HCT116 (cell line): ENCODE measurements around the gene IGLL5. TPM values are rescaled to one million over a fixed set of nuclear protein-coding genes. Genes with fewer than 3 reads are reported as not detected.

Experiments used
- ATAC-seq: fragments of 200-7000 bp; cut with Tn5 transposase; 2 replicates; pipeline ENCODE4 v1.9.1; 2020; ENCODE audit warnings: mild to moderate bottlenecking, moderate library complexity
- BruUV-seq: library from RNA; stranded (reverse); fragments of 400-500 nt; replicated peaks from 2 replicates; lab custom pipeline; 2021; lab: Mats Ljungman, UMichigan
- CTCF ChIA-PET: fragments of 300-600 bp; sonication (Branson Sonifier 250); formaldehyde crosslinking; loops from one replicate; lab custom pipeline; 2021; ENCODE audit warnings: antibody characterized with exemption; lab: Charles Lee
- POLR2A ChIA-PET: fragments of 300-600, 350-600 bp; sonication (Branson Sonifier 250); formaldehyde crosslinking; loops from one replicate; lab custom pipeline; 2021; ENCODE audit warnings: antibody characterized with exemption; lab: Charles Lee
- RAD21 ChIA-PET, 2 experiments: fragments of 300-600 bp; sonication (Branson Sonifier 250); formaldehyde crosslinking; loops; one replicate each; lab custom pipeline; 2023; ENCODE audit warnings: low total read pairs in 2 of 2; ENCODE audit not compliant: uncharacterized antibody in 2 of 2, unreplicated experiment in 2 of 2, low non-redundant PET in 1 of 2; lab: Charles Lee
- DNase-seq: peaks from one replicate; pipeline ENCODE4 v3.0.0-alpha.2; 2010; ENCODE audit warnings: low read depth, low spot score
- H2AFZ ChIP-seq: fragments of 200-600 bp; shearing (Covaris generic), sonication (generic); 2 replicates; pipeline ENCODE4 v1.6.1; 2017; ENCODE audit warnings: low read depth, mixed run types, mixed read lengths, antibody characterized with exemption, low read length; ENCODE audit not compliant: poor library complexity, severe bottlenecking
- H3K27ac ChIP-seq: 2 replicates; pipeline ENCODE4 v1.5.1; 2012; ENCODE audit warnings: low read depth, low read length
- H3K27me3 ChIP-seq: fragments of 200-600 bp; sonication (generic); 2 replicates; pipeline ENCODE4 v1.6.1; 2016; ENCODE audit warnings: mixed run types, low read length, mixed read lengths; ENCODE audit not compliant: insufficient read depth
- H3K36me3 ChIP-seq, 2 experiments: fragments of 200-500 bp in 1 of 2; fragments of 200-600 bp in 1 of 2; sonication (Bioruptor generic) in 1 of 2; sonication (generic) in 1 of 2; 2 replicates each; pipeline versions ENCODE4 v1.5.1 to v1.6.1; 2014 to 2016; ENCODE audit warnings: low read length in 2 of 2, inconsistent platforms in 1 of 2, mixed read lengths in 1 of 2, mixed run types in 1 of 2; ENCODE audit not compliant: insufficient read depth in 2 of 2, control insufficient read depth in 1 of 2
- H3K4me1 ChIP-seq, 2 experiments: fragments of 200-600 bp in 1 of 2; sonication (generic) in 1 of 2; 2 replicates each; pipeline versions ENCODE4 v1.5.1 to v1.6.1; 2012 to 2017; ENCODE audit warnings: low read length in 2 of 2, inconsistent platforms in 1 of 2, mild to moderate bottlenecking in 1 of 2, mixed read lengths in 1 of 2, mixed run types in 1 of 2, moderate library complexity in 1 of 2; ENCODE audit not compliant: insufficient read depth in 2 of 2, control insufficient read depth in 1 of 2
- H3K4me2 ChIP-seq: fragments of 200-600 bp; sonication (generic); 2 replicates; pipeline ENCODE4 v1.6.1; 2017; ENCODE audit warnings: mixed run types, low read length, mixed read lengths
- H3K4me3 ChIP-seq, 2 experiments: fragments of 200-600 bp in 1 of 2; sonication (generic) in 1 of 2; replicated peaks in 1 of 2; 2 replicates each; pipeline ENCODE4 v1.5.1; 2011 to 2016; ENCODE audit warnings: low read length in 2 of 2, control low read depth in 1 of 2, low read depth in 1 of 2, mild to moderate bottlenecking in 1 of 2, mixed read lengths in 1 of 2, mixed run types in 1 of 2
- H3K79me2 ChIP-seq: fragments of 200-600 bp; sonication (generic); 2 replicates; pipeline ENCODE4 v1.6.1; 2017; ENCODE audit warnings: mild to moderate bottlenecking, mixed run types, low read length, moderate library complexity, mixed read lengths; ENCODE audit not compliant: insufficient read depth
- H3K9ac ChIP-seq: fragments of 200-600 bp; sonication (generic); 2 replicates; pipeline ENCODE4 v1.6.1; 2016; ENCODE audit warnings: low read length, mixed read lengths
- H3K9me2 ChIP-seq: fragments of 200-600 bp; sonication (generic), shearing (Covaris generic); 2 replicates; pipeline ENCODE4 v1.6.1; 2017; ENCODE audit warnings: mixed run types, mild to moderate bottlenecking, moderate library complexity; ENCODE audit not compliant: insufficient read depth
- H3K9me3 ChIP-seq, 2 experiments: fragments of 200-500 bp in 1 of 2; fragments of 200-600 bp in 1 of 2; sonication (Bioruptor generic) in 1 of 2; sonication (generic) in 1 of 2; 2 replicates each; pipeline ENCODE4 v1.6.1; 2014 to 2017; ENCODE audit warnings: low read length in 2 of 2, mixed read lengths in 2 of 2, inconsistent platforms in 1 of 2, low read depth in 1 of 2, mild to moderate bottlenecking in 1 of 2, mixed run types in 1 of 2, moderate library complexity in 1 of 2; ENCODE audit not compliant: control insufficient read depth in 1 of 2, insufficient read depth in 1 of 2
- H4K20me1 ChIP-seq: fragments of 200-600 bp; sonication (generic), shearing (Covaris generic); 2 replicates; pipeline ENCODE4 v1.6.1; 2017; ENCODE audit warnings: mixed run types, mild to moderate bottlenecking, moderate library complexity; ENCODE audit not compliant: insufficient read depth
- CBX3 ChIP-seq: IDR thresholded peaks from 2 replicates; pipeline ENCODE4 v1.6.1; 2012; ENCODE audit warnings: low read depth
- CEBPB ChIP-seq: IDR thresholded peaks from 2 replicates; pipeline ENCODE4 v1.6.1; 2012; ENCODE audit warnings: low read depth
- ELF1 ChIP-seq: IDR thresholded peaks from 2 replicates; pipeline ENCODE4 v1.6.1; 2012; ENCODE audit warnings: low read depth, borderline replicate concordance
- FOSL1 ChIP-seq: IDR thresholded peaks from 2 replicates; pipeline ENCODE4 v1.6.1; 2012; ENCODE audit warnings: low read depth
- JUND ChIP-seq: IDR thresholded peaks from 2 replicates; pipeline ENCODE4 v1.6.1; 2012
- POLR2A ChIP-seq: IDR thresholded peaks from 2 replicates; pipeline ENCODE4 v1.7.0; 2011; ENCODE audit warnings: borderline replicate concordance; ENCODE audit not compliant: insufficient read depth, insufficient read length; ENCODE audit errors: extremely low read depth
- POLR2AphosphoS5 ChIP-seq: IDR thresholded peaks from 2 replicates; pipeline ENCODE4 v1.6.1; 2011; ENCODE audit warnings: mild to moderate bottlenecking, low read depth, low read length, moderate library complexity
- SP1 ChIP-seq: IDR thresholded peaks from 2 replicates; pipeline ENCODE4 v1.6.1; 2012; ENCODE audit warnings: low read depth
- SRF ChIP-seq: IDR thresholded peaks from 2 replicates; pipeline ENCODE4 v1.6.1; 2012; ENCODE audit warnings: low read depth
- ZFX ChIP-seq: fragments of 450-650 bp; IDR thresholded peaks from 2 replicates; pipeline ENCODE4 v1.6.1; 2017
- ZNF274 ChIP-seq: fragments of 200-500 bp; sonication (Bioruptor generic); IDR thresholded peaks from 2 replicates; pipeline ENCODE4 v1.6.1; 2014; ENCODE audit warnings: mild to moderate bottlenecking, low read depth, low read length, inconsistent platforms
- intact Hi-C: fragments of 100-400 bp; cut with micrococcal nuclease; formaldehyde crosslinking; loops from 2 replicates; pipeline ENCODE4 v1.10.0; 2022
- total RNA-seq: library from RNA; stranded (reverse); gene quantifications from one replicate; pipeline ENCODE4 v1.2.1, GENCODE V29; 2021; ENCODE audit not compliant: unreplicated experiment
- TF ChIP-seq, protein P1 (sequence below): IDR thresholded peaks from 2 replicates; pipeline ENCODE4 v1.6.1; 2012; ENCODE audit warnings: low read depth
- TF ChIP-seq, protein P2 (sequence below): IDR thresholded peaks from 2 replicates; pipeline ENCODE4 v1.6.1; 2012
- TF ChIP-seq, protein P3 (sequence below): IDR thresholded peaks from 2 replicates; pipeline ENCODE4 v1.6.1; 2012
- TF ChIP-seq, protein P4 (sequence below), 3 experiments: fragments of 200-600 bp in 1 of 3; sonication (generic) in 1 of 3; IDR thresholded peaks in 2 of 3; conservative IDR thresholded peaks in 1 of 3; 2 replicates each; pipeline ENCODE4 v1.5.1; 2012 to 2017; ENCODE audit warnings: low read depth in 2 of 3, low read length in 2 of 3, antibody characterized with exemption in 1 of 3, borderline replicate concordance in 1 of 3, control low read depth in 1 of 3, mild to moderate bottlenecking in 1 of 3, mixed read lengths in 1 of 3, mixed run types in 1 of 3, moderate library complexity in 1 of 3; ENCODE audit not compliant: insufficient read depth in 1 of 3

IGLL5 gene
- total RNA-seq, 1 experiment from 2014 or later: not detected

DNA sequence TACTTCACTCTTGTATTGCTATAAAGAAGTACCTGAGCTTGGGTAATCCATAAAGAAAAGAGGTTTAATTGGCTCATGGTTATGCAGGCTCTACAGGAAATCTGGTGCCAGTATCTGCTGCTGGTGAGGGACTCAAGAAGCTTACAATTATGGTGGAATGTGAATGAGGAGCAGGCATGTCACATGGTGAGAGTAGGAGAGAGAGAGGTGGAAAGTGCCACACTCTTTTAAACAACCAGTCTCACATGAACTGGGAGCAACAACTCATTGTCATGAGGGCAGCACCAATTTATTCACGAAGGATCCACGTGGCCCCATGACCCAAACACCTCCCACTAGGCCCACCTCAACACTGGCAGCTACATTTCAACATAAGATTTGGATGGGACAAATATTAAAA, 24.6 kb upstream of the IGLL5 start:
- Histone ChIP-seq H3K4me2 (no peak overlapping the region), H3K79me2 (no peaks in the 10 kb centered on the region), H3K27ac (no peak overlapping the region), H3K9me3 (no peaks in the 10 kb centered on the region), H4K20me1 (no peaks in the 10 kb centered on the region), H3K27me3 (peaks cover 42% of the 10 kb centered on the region), H3K4me1 (no peaks in the 10 kb centered on the region), H2AFZ (no peak overlapping the region), H3K9ac (no peak overlapping the region), H3K36me3 (no peaks in the 10 kb centered on the region), H3K4me3 (no peak overlapping the region), H3K9me2 (no peaks in the 10 kb centered on the region)
- ChIA-PET POLR2A (no interaction called here), CTCF (interaction anchor here (1.3 to 1.6 kb wide), 2 partner anchors 10 to 16 kb away, joined by 3 to 6 read pairs; no protein-coding TSS in a partner anchor), RAD21 (no interaction called here)
- ATAC-seq (no peak), DNase-seq (no peak)
- TF ChIP-seq, protein P1, sequence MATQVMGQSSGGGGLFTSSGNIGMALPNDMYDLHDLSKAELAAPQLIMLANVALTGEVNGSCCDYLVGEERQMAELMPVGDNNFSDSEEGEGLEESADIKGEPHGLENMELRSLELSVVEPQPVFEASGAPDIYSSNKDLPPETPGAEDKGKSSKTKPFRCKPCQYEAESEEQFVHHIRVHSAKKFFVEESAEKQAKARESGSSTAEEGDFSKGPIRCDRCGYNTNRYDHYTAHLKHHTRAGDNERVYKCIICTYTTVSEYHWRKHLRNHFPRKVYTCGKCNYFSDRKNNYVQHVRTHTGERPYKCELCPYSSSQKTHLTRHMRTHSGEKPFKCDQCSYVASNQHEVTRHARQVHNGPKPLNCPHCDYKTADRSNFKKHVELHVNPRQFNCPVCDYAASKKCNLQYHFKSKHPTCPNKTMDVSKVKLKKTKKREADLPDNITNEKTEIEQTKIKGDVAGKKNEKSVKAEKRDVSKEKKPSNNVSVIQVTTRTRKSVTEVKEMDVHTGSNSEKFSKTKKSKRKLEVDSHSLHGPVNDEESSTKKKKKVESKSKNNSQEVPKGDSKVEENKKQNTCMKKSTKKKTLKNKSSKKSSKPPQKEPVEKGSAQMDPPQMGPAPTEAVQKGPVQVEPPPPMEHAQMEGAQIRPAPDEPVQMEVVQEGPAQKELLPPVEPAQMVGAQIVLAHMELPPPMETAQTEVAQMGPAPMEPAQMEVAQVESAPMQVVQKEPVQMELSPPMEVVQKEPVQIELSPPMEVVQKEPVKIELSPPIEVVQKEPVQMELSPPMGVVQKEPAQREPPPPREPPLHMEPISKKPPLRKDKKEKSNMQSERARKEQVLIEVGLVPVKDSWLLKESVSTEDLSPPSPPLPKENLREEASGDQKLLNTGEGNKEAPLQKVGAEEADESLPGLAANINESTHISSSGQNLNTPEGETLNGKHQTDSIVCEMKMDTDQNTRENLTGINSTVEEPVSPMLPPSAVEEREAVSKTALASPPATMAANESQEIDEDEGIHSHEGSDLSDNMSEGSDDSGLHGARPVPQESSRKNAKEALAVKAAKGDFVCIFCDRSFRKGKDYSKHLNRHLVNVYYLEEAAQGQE: no peak
- TF ChIP-seq, protein P2, sequence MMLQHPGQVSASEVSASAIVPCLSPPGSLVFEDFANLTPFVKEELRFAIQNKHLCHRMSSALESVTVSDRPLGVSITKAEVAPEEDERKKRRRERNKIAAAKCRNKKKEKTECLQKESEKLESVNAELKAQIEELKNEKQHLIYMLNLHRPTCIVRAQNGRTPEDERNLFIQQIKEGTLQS: no peak
- TF ChIP-seq POLR2AphosphoS5 (no peak), ELF1 (no peak), SRF (no peak), CBX3 (no peak), ZFX (no peak), SP1 (no peak), POLR2A (no peak), JUND (no peak), FOSL1 (no peak), ZNF274 (no peak), CEBPB (no peak)
- TF ChIP-seq, protein P3, sequence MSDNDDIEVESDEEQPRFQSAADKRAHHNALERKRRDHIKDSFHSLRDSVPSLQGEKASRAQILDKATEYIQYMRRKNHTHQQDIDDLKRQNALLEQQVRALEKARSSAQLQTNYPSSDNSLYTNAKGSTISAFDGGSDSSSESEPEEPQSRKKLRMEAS: no peak
- TF ChIP-seq, protein P4, sequence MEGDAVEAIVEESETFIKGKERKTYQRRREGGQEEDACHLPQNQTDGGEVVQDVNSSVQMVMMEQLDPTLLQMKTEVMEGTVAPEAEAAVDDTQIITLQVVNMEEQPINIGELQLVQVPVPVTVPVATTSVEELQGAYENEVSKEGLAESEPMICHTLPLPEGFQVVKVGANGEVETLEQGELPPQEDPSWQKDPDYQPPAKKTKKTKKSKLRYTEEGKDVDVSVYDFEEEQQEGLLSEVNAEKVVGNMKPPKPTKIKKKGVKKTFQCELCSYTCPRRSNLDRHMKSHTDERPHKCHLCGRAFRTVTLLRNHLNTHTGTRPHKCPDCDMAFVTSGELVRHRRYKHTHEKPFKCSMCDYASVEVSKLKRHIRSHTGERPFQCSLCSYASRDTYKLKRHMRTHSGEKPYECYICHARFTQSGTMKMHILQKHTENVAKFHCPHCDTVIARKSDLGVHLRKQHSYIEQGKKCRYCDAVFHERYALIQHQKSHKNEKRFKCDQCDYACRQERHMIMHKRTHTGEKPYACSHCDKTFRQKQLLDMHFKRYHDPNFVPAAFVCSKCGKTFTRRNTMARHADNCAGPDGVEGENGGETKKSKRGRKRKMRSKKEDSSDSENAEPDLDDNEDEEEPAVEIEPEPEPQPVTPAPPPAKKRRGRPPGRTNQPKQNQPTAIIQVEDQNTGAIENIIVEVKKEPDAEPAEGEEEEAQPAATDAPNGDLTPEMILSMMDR (IDR thresholded peaks at IDR 0.05 in 2 of 3, conservative IDR thresholded peaks at IDR 0.05 in 1 of 3; ENCODE audit: borderline replicate concordance in 1 of 3, insufficient read depth in 1 of 3, low read depth in 2 of 3, low read length in 2 of 3): no peak
- intact Hi-C loops: no loop called here
- BruUV-seq: no TSS peak
